Measurements from ENCODE around the gene LRBA. TPM values are rescaled to one million over a fixed set of nuclear protein-coding genes. Genes with fewer than 3 reads are reported as not detected.

The LRBA gene
- total and polyA plus RNA-seq, 12 donors = 6.2 to 31.2 (median 23.9) TPM

- H3K9me3 ChIP-seq = no peaks in the 10 kb centered on the region
- no peak for ATAC-seq
- no peak overlapping the region for H3K4me3 ChIP-seq
- H3K4me1 ChIP-seq = peaks cover 0 to 8% (median 0%) of the 10 kb centered on the region in 9 donors
- no peak overlapping the region for H3K27ac ChIP-seq
- no peaks in the 10 kb centered on the region for H3K27me3 ChIP-seq
- 94% methylated on average over 18 of the region's 18 CpGs for WGBS, 2 donors
- DNase-seq = no peak
- intact Hi-C loops (cut with DNase I) = no loop called here
- TF ChIP-seq CTCF (IDR thresholded peaks at IDR 0.05) = no peak
- peaks cover 0 to 65% (median 7%) of the 10 kb centered on the region in 9 donors for H3K36me3 ChIP-seq
These were observed 761.0 kb downstream of the LRBA start for GRCh38 chr4:150253965-150254630.

- Histone ChIP-seq H3K27me3 (no peaks in the 10 kb centered on the region), H3K27ac (no peak overlapping the region), H3K9me3 (no peaks in the 10 kb centered on the region), H3K4me3 (no peak overlapping the region), H3K36me3 (peaks cover 0 to 71% (median 7%) of the 10 kb centered on the region in 9 donors), H3K4me1 (peaks cover 0 to 8% (median 0%) of the 10 kb centered on the region in 9 donors)
- DNase-seq = no peak
- 96 to 97% methylated on average over 11 of the region's 11 CpGs for WGBS, 2 donors
- ATAC-seq = no peak
- intact Hi-C loops (cut with DNase I) = no loop called here
- no peak for TF ChIP-seq CTCF (IDR thresholded peaks at IDR 0.05)
These were observed 761.7 kb downstream of the LRBA start for GRCh38 chr4:150253416-150253815.

DNA sequence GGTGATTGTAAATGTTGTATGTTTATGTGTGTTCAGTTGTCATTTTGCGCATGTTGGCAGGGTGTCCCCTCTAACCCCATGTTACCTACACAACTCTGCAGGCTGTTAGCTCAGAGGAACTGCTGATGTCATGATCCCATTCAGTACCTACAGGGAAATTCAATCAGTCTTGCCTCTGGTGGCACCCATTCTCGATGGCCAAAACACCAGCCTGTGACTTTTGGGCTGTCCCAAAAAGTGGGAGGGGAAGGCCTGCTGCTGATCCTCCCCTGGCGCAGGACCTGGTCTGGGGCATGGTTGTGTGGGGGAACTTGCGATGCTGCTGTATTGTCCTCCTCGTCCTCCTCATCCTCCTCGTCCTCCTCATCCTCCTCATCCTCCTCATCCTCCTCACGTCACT lies 762.3 kb downstream of the LRBA start:
- Histone ChIP-seq H3K36me3 (peaks cover 0 to 76% (median 7%) of the 10 kb centered on the region in 9 donors), H3K4me1 (peaks cover 0 to 8% (median 0%) of the 10 kb centered on the region in 9 donors), H3K27me3 (no peaks in the 10 kb centered on the region), H3K4me3 (no peak overlapping the region), H3K9me3 (no peaks in the 10 kb centered on the region), H3K27ac (no peak overlapping the region)
- ATAC-seq (no peak), DNase-seq (no peak)
- no peak for TF ChIP-seq CTCF (IDR thresholded peaks at IDR 0.05)
- WGBS, 2 donors = 95 to 96% methylated on average over 7 of the region's 7 CpGs
- intact Hi-C loops (cut with DNase I) = no loop called here

GRCh38 chr4:150252306-150252705 lies 762.8 kb downstream of the LRBA start:
- no peak for TF ChIP-seq CTCF (IDR thresholded peaks at IDR 0.05)
- Histone ChIP-seq H3K9me3 (no peaks in the 10 kb centered on the region), H3K36me3 (peaks cover 0 to 76% (median 7%) of the 10 kb centered on the region in 9 donors), H3K4me1 (peaks cover 0 to 8% (median 0%) of the 10 kb centered on the region in 9 donors), H3K27me3 (no peaks in the 10 kb centered on the region), H3K4me3 (no peak overlapping the region), H3K27ac (no peak overlapping the region)
- ATAC-seq (no peak), DNase-seq (no peak)
- WGBS, 2 donors = 93 to 94% methylated on average over 6 of the region's 6 CpGs
- intact Hi-C loops (cut with DNase I) = no loop called here
